SIG-M5 treated with dmso at 0.1 percent for 504 hours (cell line): ENCODE results near the gene TPD52L2.
"Not testable (repeated sequence)": the region's sequence is repeated elsewhere in the genome, so short reads cannot be mapped to it uniquely, and the experiment has no call there.

Experiments
- DNase-seq: peaks from one replicate; lab custom pipeline; 2025; ENCODE audit not compliant: unreplicated experiment; lab: John Stamatoyannopoulos, UW

The TPD52L2 gene

GRCh38 chr20:63895202-63895951, 30.3 kb downstream of the TPD52L2 start:
- DNase-seq: no peak

DNA sequence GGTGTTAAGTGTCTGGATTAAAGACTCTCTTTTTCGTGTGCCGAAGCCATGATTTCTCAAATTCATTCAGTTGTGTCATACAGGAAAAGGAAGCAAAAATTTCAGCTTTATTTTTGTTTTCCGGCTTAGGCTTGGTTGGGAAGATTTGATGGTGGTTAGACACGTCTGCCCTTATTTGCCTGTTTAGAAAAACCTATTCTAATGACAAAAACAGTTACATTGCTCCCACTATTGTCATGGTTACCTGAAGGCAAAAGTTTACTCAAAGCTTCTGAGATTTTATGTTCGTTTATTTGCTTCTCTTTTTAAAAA, 30.8 kb downstream of the TPD52L2 start:
- peak; percentile 83 for DNase-seq

DNA sequence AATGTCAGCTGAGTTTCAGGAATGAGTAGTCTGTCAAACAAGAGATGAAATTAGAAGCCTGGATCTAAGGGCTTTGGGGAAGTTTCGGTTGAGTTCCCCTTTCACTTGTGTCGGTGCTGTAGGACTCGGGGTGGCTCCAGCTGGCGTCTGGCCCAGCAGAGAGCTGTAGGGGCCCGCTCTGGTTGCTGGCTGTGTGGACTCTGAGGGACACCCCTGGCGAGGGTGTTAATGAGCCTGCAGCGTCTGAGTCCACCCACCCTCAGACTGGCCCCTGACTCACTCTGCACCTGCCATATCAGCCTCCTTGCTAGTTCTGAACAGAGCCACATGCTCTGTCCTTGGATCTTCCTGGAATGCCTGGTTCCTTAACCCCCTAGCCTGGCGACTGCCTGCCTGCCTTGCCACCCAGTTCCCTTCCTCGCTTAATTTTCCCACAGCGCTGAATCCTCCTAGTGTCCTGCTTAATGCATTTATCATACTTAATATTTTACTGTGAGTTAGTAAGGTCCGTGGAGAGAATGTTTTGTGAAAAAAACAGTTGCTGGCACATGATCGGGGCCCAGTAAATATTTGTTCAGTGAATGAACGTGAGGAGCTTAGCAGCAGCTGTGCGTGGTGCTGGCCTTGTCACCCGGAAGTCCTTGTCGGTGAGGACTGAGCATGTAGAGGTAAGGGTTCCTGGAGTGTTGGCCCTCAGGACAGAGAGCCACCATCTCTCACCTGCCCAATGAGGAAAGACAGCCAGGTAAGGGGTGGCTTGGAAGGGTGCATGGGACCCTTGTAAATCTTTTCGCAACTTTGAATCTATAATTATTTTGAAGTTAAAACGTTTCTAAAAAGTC, 31.4 kb downstream of the TPD52L2 start:
- DNase-seq: peak; percentile 92

DNA sequence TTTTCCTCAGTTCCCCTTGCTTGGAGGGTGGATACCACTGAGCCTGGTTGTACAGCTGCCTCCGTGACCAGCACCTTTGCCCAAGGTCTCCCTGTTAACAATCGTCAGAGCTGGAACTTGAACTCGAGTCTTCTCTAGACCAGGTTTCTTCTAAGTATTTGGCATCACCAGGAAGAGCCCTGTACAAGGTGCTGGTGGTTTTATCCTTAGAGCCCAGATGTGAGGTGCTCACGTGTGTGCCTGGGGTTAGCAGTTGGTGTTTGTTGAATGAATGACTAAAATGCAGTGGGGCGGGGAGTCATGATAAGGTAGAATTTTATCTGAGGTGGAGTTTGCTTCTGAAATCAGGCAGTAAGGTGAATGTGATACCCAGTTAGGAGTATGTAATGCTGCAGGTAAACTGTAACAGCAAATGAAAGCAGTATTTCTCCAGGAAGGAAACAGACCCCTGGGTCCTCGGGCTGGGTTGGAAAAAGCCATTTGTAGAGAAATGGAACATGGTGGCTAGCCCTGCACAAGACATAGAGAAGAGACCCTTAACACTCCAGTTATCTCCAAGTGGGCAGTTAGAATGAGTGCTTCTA, 33.0 kb downstream of the TPD52L2 start:
- DNase-seq: no peak

DNA sequence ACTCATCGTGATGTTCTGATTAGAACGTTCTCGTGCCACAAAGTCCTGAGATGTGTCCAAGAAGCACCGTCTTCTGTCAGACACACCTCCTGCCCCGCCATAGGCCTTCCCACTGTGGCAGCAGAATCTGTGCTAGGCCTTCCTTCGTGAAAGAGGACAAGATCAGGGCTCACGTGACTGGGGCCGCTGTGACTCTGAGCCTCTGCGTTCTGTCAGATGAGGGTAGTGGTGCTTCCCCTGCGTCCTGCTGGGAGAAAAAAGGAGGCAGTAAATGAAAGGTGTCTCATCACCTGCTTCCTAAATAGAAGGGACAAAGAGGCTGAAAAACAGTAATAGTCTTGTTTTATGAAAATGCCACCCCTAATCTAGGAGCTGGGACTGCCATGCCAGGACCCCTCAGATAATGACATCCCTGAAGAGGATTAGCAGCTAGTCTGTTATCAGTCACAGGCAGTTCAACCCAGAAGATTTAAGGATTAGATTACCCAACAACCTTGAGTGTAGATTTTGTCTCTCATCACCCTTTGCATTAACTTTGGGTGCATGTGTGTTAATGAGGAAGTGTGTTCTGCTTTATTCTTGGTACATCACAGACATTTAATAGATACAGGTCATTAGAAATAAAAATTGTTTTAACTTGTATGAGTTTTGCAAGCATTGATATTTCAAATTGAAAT, 34.0 kb downstream of the TPD52L2 start:
- DNase-seq: peak; percentile 66

DNA sequence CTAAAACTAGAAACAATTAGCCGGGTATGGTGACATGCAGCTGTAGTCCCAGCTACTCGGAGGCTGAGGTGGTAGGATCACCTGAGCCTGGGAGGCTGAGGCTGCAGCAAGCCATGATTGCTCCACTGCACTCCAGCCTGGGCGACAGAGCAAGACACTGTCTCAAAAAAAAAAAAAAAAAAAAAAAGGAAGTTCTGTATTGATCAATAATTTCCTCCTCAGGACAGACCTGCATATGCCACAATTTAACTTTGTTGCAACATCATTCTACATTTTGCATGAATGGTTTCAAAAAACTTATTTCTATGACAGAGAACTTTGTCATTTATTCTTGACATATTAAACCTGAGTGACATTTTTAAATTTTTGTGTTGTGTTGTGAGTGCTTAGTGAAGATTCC, 35.3 kb downstream of the TPD52L2 start:
- DNase-seq: peak; percentile 74

DNA sequence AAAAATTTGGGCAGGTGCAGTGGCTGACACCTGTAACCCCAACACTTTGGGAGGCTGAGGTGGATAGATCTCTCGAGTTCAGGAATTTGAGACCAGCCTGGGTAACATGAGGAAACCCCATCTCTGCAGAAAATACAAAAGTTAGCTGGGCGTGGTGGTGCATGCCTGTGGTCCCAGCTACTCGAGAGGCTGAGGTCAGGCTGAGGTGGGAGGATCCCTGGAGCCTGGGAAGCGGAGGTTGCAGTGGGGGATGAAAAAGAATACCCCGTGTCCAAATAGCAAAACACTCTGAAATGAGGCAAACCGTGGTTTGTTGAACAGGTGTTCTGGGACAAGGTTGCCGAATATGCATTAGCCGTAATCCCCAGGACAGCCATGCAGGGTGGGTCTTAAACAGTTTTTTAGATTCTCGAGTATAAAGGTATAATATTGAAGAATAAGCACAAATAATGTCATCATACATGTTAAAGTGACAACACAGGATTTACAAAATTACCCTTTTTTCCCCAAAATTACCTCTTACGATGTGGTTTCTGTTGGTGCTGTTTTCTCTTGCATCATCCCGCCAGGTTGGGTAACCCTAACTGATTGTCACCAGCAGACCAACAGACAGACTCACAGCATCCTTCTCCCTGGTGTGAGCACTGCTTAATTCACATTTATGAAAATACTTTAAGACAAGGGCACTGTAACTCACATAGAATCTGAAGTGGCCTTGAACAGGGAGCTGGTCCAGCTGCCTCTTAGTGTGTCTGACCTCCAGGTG, 38.9 kb downstream of the TPD52L2 start:
- peak; percentile 81 for DNase-seq

GRCh38 chr20:63908008-63908682, 43.1 kb downstream of the TPD52L2 start:
- no peak for DNase-seq

GRCh38 chr20:63911176-63911575, 46.1 kb downstream of the TPD52L2 start:
- DNase-seq: peak; percentile 48

DNA sequence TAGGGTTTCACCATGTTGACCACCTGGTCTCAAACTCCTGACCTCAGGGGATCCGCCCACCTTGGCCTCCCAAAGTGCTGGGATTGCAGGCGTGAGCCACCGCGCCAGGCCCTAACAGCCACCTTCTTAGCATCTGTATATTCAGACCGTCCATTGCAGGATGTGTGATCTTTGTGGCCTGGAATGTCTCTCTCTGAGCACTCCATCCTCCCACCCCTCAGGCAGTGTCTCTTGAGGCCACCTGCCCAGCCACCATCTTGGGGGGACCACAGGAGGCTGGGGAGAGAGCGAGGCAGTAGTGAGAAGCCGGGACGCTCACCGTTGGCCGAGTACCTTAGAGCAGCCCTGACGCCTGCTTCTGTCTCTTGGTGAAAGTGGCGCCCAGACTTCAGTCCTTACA, 48.7 kb downstream of the TPD52L2 start:
- no peak for DNase-seq

DNA sequence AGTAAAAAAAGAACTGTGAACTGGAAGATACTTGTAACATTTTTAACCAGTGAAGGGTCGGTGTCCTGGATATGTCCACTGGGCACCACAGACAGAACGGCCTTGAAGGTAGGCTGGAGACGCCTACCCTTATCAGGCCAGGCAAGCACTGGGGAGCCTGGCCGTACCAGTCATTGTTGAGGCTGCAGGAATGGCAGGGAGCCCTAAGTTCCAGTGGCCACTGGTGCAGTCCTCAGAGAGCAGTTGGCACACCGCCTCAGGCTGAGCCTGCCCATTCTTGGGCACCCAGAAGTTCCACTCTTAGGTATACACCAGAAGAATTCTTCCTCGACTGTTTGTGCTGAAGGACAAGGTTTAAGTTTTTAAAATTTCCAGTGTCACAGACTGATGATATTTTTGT, 50.4 kb downstream of the TPD52L2 start:
- DNase-seq: no peak

GRCh38 chr20:63916371-63916939, 51.4 kb downstream of the TPD52L2 start:
- DNase-seq: not testable (repeated sequence)

DNA sequence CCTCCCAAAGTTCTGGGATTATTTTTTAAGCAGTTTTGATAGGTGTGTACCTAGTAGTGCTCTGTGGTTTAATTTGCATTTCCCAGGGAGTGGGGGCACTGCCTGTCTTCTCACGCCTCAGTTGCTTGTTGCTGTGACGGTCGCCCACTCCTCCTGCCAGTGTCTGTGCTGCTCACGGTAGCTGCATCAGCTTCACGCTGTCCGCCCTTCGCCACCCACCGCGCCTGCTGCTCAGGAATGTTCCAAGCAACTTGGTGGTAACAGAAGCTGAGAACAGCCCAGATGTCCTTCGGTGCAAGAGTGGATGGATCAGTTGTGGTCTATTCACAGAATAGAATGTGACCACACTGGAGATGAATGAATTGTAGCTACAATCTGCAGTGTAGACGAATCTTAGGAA, 52.7 kb downstream of the TPD52L2 start:
- DNase-seq: no peak

DNA sequence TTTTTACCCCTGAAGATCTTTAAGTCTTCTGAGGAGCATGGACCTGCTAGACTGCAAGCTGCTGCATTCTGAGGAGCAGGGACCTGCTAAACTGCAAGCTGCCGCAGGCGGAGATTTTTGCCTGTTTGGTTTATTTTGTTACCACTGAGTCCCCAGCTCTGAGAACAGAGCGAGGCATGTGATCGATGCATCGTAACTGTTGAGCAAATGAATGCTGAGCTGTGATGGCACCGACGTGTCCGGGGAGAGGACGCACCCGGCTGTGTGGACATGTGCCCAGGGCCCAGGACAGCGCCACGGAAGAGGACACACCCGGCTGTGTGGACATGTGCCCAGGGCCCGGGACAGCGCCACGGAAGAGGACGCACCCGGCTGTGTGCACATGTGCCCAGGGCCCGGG, 54.1 kb downstream of the TPD52L2 start:
- DNase-seq: no peak

- DNase-seq: no peak
Observed at GRCh38 chr20:63920226-63920625, 55.2 kb downstream of the TPD52L2 start.

DNA sequence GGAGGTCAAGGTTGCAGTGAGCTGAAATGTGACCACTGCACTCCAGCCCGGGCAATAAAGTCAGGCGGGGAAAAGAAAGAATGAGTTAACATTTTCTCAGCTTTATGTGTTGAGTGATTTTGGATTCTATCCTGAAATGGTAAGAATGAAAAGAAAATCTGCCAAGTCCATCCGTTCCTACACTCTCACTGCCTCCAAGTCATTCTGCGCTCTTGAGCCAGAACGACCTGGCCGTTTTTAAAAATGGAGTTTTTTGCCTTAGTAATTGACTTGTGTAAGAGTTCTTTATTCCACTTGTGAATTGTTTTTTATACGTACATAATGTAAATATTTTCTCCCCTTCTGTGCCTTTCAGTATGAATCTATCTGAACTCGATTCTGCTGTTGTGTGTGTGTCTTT, 58.6 kb downstream of the TPD52L2 start:
- DNase-seq: no peak

DNA sequence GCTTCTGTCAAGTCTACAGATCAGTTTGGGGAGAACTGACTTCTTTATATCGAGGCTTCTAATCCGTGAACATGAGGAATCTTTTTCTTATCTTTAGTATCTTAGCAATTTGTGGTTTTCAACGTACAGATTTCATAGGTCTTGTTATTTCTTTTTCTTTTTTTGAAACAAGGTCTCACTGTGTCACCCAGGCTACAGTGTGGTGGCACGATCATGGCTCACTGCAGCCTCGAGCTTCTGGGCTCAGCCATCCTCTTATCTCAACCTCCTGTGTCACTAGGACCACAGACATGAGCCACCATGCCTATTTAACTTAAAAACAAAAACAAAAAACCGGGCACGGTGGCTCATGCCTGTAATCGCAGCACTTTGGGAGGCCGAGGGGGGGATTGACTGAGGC, 59.2 kb downstream of the TPD52L2 start:
- DNase-seq: no peak

DNA sequence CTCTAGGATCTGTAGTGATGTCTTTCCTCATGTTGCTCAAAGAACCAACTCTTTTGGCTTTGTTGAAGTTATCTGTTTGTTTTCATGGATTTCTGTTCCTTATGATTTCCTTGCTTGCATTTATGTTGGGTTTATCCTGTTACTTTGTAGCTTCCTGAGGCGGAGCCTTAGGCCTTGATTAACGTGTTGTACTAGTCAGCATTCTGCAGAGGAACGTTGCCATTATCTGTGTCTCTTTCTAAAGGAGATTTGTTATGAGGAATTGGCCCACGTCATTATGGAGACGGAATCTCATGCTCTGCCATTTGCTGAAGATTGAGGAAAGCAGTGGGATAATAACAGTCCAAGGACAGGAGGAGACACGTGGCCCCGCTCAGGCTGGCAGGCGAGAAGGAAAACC, 61.2 kb downstream of the TPD52L2 start:
- no peak for DNase-seq

DNA sequence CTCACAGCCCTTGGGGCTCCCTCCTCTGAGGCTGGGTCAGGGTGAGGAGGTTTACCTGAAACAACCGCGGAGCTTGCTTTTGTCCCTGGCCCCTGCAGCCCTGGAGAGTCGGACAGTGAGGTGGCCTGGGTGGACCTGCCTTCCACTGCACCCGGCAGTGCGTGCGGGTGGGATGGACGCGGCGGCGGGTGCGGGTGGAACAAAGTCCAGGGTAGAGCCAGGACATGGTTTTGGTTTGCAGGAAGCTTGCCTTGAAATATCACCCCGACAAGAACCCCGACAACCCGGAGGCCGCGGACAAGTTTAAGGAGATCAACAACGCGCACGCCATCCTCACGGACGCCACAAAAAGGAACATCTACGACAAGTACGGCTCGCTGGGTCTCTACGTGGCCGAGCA, 64.0 kb downstream of the TPD52L2 start:
- DNase-seq: no peak

GRCh38 chr20:63929473-63929883, 64.4 kb downstream of the TPD52L2 start:
- not testable (repeated sequence) for DNase-seq
